B cell (primary cell): ENCODE data around the gene NOG.

Experiments
- EZH2 ChIP-seq: IDR thresholded peaks from 2 replicates; pipeline ENCODE4 v1.6.1; 2012; ENCODE audit warnings: borderline replicate concordance, low read depth, mild to moderate bottlenecking, moderate library complexity, low read length; ENCODE audit not compliant: insufficient read depth, poor library complexity, severe bottlenecking
- TF ChIP-seq, protein P1 (sequence below): fragments of 200-600 bp; IDR thresholded peaks from one replicate; pipeline ENCODE4 v1.8.0; 2022; ENCODE audit warnings: antibody characterized with exemption, mild to moderate bottlenecking

DNA sequence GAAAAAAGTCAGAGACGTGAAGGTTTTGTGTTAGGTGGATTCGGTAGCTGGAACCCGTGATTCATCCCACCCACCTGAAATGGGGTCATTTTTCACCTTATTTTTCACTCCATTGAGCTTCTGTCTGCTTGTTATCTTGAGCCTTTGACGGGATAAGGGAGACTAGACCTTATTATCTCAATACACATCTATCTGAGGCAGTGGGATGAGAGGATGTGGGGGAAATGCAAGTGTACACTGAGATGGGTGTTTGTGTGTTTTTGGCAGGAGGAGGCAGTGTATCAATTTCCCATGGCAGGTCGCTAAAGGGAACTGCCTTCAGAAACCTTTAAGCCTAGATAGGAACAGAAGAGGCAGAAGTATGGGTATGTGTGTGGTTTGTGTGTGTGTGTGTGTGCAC lies 6.2 kb upstream of the NOG start:
- TF ChIP-seq, protein P1, sequence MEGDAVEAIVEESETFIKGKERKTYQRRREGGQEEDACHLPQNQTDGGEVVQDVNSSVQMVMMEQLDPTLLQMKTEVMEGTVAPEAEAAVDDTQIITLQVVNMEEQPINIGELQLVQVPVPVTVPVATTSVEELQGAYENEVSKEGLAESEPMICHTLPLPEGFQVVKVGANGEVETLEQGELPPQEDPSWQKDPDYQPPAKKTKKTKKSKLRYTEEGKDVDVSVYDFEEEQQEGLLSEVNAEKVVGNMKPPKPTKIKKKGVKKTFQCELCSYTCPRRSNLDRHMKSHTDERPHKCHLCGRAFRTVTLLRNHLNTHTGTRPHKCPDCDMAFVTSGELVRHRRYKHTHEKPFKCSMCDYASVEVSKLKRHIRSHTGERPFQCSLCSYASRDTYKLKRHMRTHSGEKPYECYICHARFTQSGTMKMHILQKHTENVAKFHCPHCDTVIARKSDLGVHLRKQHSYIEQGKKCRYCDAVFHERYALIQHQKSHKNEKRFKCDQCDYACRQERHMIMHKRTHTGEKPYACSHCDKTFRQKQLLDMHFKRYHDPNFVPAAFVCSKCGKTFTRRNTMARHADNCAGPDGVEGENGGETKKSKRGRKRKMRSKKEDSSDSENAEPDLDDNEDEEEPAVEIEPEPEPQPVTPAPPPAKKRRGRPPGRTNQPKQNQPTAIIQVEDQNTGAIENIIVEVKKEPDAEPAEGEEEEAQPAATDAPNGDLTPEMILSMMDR, result no peak
- TF ChIP-seq EZH2, result no peak
